ENCODE results near the gene ASPSCR1. TPM values are rescaled to one million over a fixed set of nuclear protein-coding genes. Genes with fewer than 3 reads are reported as not detected.

Gene ASPSCR1
- total and polyA plus RNA-seq, 2 of the 13 experiments (the other 11 are each of a cell fraction or from before 2014, with no cell fraction given): 274 to 314 TPM

- TF ChIP-seq HNF1B (CRISPR knock-in tag; IDR thresholded peaks at IDR 0.05) (peak; percentile 83), FOXC1 (CRISPR knock-in tag; IDR thresholded peaks at IDR 0.05; ENCODE audit: borderline replicate concordance) (peak; percentile 57; the same call in 1 of the 2 replicates), REXO4 (CRISPR knock-in tag; IDR thresholded peaks at IDR 0.05; ENCODE audit: borderline replicate concordance) (no peak), ZMYM2 (CRISPR knock-in tag; IDR thresholded peaks at IDR 0.05) (peak; percentile 79; the same call in 1 of the 2 replicates), MEIS1 (CRISPR knock-in tag; IDR thresholded peaks at IDR 0.05; ENCODE audit: borderline replicate concordance) (no peak; the same call in 1 of the 2 replicates), ZNF225 (CRISPR knock-in tag; IDR thresholded peaks at IDR 0.05) (no peak; the same call in 1 of the 2 replicates), SAP130 (CRISPR knock-in tag; IDR thresholded peaks at IDR 0.05; ENCODE audit: low read depth) (peak; percentile 98), SOX6 (IDR thresholded peaks at IDR 0.05) (no peak), SOX6 (CRISPR knock-in tag; IDR thresholded peaks at IDR 0.05) (peak; percentile 92), RCOR2 (CRISPR knock-in tag; IDR thresholded peaks at IDR 0.05) (peak; percentile 88), TBP (CRISPR knock-in tag; IDR thresholded peaks at IDR 0.05) (peak; percentile 88; the same call in 1 of the 2 replicates), THAP7 (CRISPR knock-in tag; IDR thresholded peaks at IDR 0.05) (peak; percentile 57), GATAD2A (CRISPR knock-in tag; IDR thresholded peaks at IDR 0.05) (peak; percentile 94), NFRKB (IDR thresholded peaks at IDR 0.05) (no peak), SRSF1 (optimal IDR thresholded peaks at IDR 0.05; ENCODE audit: low read depth, low read length) (no peak), ZBTB7B (CRISPR knock-in tag; IDR thresholded peaks at IDR 0.05) (peak; percentile 84; the same call in 1 of the 2 replicates), ZNF230 (CRISPR knock-in tag; IDR thresholded peaks at IDR 0.05) (0 out of 2 replicates have a peak, but pooled peaks have one; percentile 80), NAIF1 (CRISPR knock-in tag; IDR thresholded peaks at IDR 0.05; ENCODE audit: borderline replicate concordance) (0 out of 2 replicates have a peak, but pooled peaks have one; percentile 71), SRSF9 (IDR thresholded peaks at IDR 0.05; ENCODE audit: borderline replicate concordance, insufficient read depth, low read depth, low read length, poor library complexity, severe bottlenecking) (no peak), ZNF331 (CRISPR knock-in tag; IDR thresholded peaks at IDR 0.05) (peak; percentile 92), ZBTB2 (CRISPR knock-in tag; IDR thresholded peaks at IDR 0.05; ENCODE audit: low read depth) (peak; percentile 70; the same call in 1 of the 2 replicates), PTBP1 (IDR thresholded peaks at IDR 0.05; ENCODE audit: low read depth, low read length, poor library complexity, severe bottlenecking) (no peak)
- TF ChIP-seq, protein P1, sequence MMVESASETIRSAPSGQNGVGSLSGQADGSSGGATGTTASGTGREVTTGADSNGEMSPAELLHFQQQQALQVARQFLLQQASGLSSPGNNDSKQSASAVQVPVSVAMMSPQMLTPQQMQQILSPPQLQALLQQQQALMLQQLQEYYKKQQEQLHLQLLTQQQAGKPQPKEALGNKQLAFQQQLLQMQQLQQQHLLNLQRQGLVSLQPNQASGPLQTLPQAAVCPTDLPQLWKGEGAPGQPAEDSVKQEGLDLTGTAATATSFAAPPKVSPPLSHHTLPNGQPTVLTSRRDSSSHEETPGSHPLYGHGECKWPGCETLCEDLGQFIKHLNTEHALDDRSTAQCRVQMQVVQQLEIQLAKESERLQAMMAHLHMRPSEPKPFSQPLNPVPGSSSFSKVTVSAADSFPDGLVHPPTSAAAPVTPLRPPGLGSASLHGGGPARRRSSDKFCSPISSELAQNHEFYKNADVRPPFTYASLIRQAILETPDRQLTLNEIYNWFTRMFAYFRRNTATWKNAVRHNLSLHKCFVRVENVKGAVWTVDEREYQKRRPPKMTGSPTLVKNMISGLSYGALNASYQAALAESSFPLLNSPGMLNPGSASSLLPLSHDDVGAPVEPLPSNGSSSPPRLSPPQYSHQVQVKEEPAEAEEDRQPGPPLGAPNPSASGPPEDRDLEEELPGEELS (CRISPR knock-in tag; IDR thresholded peaks at IDR 0.05): peak; percentile 95
- TF ChIP-seq, protein P2, sequence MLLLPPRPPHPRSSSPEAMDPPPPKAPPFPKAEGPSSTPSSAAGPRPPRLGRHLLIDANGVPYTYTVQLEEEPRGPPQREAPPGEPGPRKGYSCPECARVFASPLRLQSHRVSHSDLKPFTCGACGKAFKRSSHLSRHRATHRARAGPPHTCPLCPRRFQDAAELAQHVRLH (CRISPR knock-in tag; IDR thresholded peaks at IDR 0.05; ENCODE audit: borderline replicate concordance, low read depth): peak; percentile 86; the same call in 1 of the 2 replicates
Observed at GRCh38 chr17:81967533-81968395, 9.7 kb upstream of the ASPSCR1 start (continued).
